UCSD-AML1 (cell line): ENCODE results near the gene ARHGAP27.

Source experiments
- DNase-seq: peaks from one replicate; lab custom pipeline; 2025; ENCODE audit not compliant: unreplicated experiment; lab: John Stamatoyannopoulos, UW

Gene ARHGAP27

GRCh38 chr17:45408611-45409421 lies 23.9 kb downstream of the ARHGAP27 start:
- DNase-seq = no peak

GRCh38 chr17:45406107-45406506 lies 26.6 kb downstream of the ARHGAP27 start:
- no peak for DNase-seq

GRCh38 chr17:45405250-45406086 lies 27.2 kb downstream of the ARHGAP27 start:
- no peak for DNase-seq

GRCh38 chr17:45404870-45405249 lies 27.8 kb downstream of the ARHGAP27 start:
- DNase-seq = no peak

GRCh38 chr17:45403906-45404490 lies 28.7 kb downstream of the ARHGAP27 start:
- DNase-seq = no peak

GRCh38 chr17:45402916-45403315 lies 29.8 kb downstream of the ARHGAP27 start:
- no peak for DNase-seq

GRCh38 chr17:45398800-45399199 lies 33.9 kb downstream of the ARHGAP27 start:
- no peak for DNase-seq

GRCh38 chr17:45397796-45398195 lies 34.9 kb downstream of the ARHGAP27 start:
- no peak for DNase-seq

- DNase-seq = no peak
Measured at GRCh38 chr17:45396496-45397205, 36.0 kb downstream of the ARHGAP27 start.

GRCh38 chr17:45395569-45396415 lies 36.9 kb downstream of the ARHGAP27 start:
- DNase-seq = no peak

GRCh38 chr17:45394913-45395568 lies 37.6 kb downstream of the ARHGAP27 start:
- peak; percentile 50 for DNase-seq

GRCh38 chr17:45394564-45394912 lies 38.1 kb downstream of the ARHGAP27 start:
- DNase-seq = no peak

GRCh38 chr17:45394091-45394490 lies 38.6 kb downstream of the ARHGAP27 start:
- DNase-seq = no peak

GRCh38 chr17:45393411-45393810 lies 39.3 kb downstream of the ARHGAP27 start:
- DNase-seq = no peak

- no peak for DNase-seq
Measured at GRCh38 chr17:45391918-45392317, 40.8 kb downstream of the ARHGAP27 start.

GRCh38 chr17:45391291-45391690 lies 41.4 kb downstream of the ARHGAP27 start:
- DNase-seq = no peak

GRCh38 chr17:45389354-45389753 lies 43.3 kb downstream of the ARHGAP27 start:
- DNase-seq = no peak

- DNase-seq = no peak
Measured at GRCh38 chr17:45388604-45389325, 43.9 kb downstream of the ARHGAP27 start.

GRCh38 chr17:45387739-45388138 lies 44.9 kb downstream of the ARHGAP27 start:
- DNase-seq = no peak
